Smooth muscle cell (in vitro differentiated cells): ENCODE data around the gene PEAK3. TPM values are rescaled to one million over a fixed set of nuclear protein-coding genes. Genes with fewer than 3 reads are reported as not detected.

Experiments used
- DNase-seq: peaks from one replicate; lab custom pipeline; 2025; ENCODE audit not compliant: unreplicated experiment; lab: John Stamatoyannopoulos, UW
- H2AFZ ChIP-seq: fragments of 200-600 bp; sonication (generic); 2 replicates; pipeline ENCODE4 v1.6.0; 2016; ENCODE audit warnings: antibody characterized with exemption, low read depth, mild to moderate bottlenecking
- H3F3A ChIP-seq: fragments of 200-600 bp; sonication (generic); 2 replicates; pipeline ENCODE4 v1.6.0; 2017; ENCODE audit warnings: antibody characterized with exemption, low read depth
- H3K27ac ChIP-seq: fragments of 200-600 bp; sonication (generic); 2 replicates; pipeline ENCODE4 v1.5.1; 2016; ENCODE audit warnings: low read depth, mild to moderate bottlenecking
- H3K27me3 ChIP-seq: fragments of 200-600 bp; sonication (generic); 2 replicates; pipeline ENCODE4 v1.6.1; 2016; ENCODE audit warnings: low read depth, mild to moderate bottlenecking
- H3K36me3 ChIP-seq: fragments of 200-600 bp; sonication (generic); 2 replicates; pipeline ENCODE4 v1.5.1; 2016; ENCODE audit warnings: low read depth
- H3K4me1 ChIP-seq: fragments of 200-600 bp; sonication (generic); 2 replicates; pipeline ENCODE4 v1.5.1; 2016; ENCODE audit warnings: low read depth
- H3K4me2 ChIP-seq: fragments of 200-600 bp; sonication (generic); 2 replicates; pipeline ENCODE4 v1.6.0; 2016; ENCODE audit warnings: mild to moderate bottlenecking
- H3K4me3 ChIP-seq: fragments of 200-600 bp; sonication (generic); 2 replicates; pipeline ENCODE4 v1.5.1; 2016; ENCODE audit warnings: mild to moderate bottlenecking
- H3K79me2 ChIP-seq: fragments of 200-600 bp; sonication (generic); 2 replicates; pipeline ENCODE4 v1.6.0; 2016; ENCODE audit warnings: low read depth, mild to moderate bottlenecking
- H3K9ac ChIP-seq: fragments of 200-600 bp; sonication (generic); 2 replicates; pipeline ENCODE4 v1.6.0; 2016; ENCODE audit warnings: low read depth
- H3K9me3 ChIP-seq: fragments of 200-600 bp; sonication (generic); replicated peaks from 2 replicates; pipeline ENCODE4 v1.5.1; 2016; ENCODE audit warnings: low read depth
- H4K20me1 ChIP-seq: fragments of 200-600 bp; sonication (generic); 2 replicates; pipeline ENCODE4 v1.6.0; 2016; ENCODE audit warnings: low read depth
- CTCF ChIP-seq: fragments of 200-600 bp; sonication (generic); IDR thresholded peaks from 2 replicates; pipeline ENCODE4 v1.5.1; 2017; ENCODE audit warnings: borderline replicate concordance, mild to moderate bottlenecking, antibody characterized with exemption; ENCODE audit not compliant: insufficient read depth, poor library complexity, severe bottlenecking
- WGBS: methylation state at CpG from one replicate; pipeline ENCODE4 v1.1.7; 2016; ENCODE audit warnings: low lambda C conversion rate; 5-methylcytosine and 5-hydroxymethylcytosine counted together
- polyA plus RNA-seq: library from polyadenylated mRNA; unstranded; fragments of >200 nt; fragmentation: Nextera tagmentation; extraction: Ambion mirVana; gene quantifications from 2 replicates; pipeline ENCODE4 v1.2.1, GENCODE V29; 2016
- total RNA-seq: library from RNA; depleted of rRNA; stranded (reverse); fragments of >200 nt; gene quantifications from 2 replicates; pipeline ENCODE4 v1.2.3, GENCODE V29; 2014

The PEAK3 gene
- total and polyA plus RNA-seq, 2 experiments from 2014 or later = 0.71 TPM; not detected in 1

- no peak overlapping the region for H3K27ac ChIP-seq
- H3F3A ChIP-seq = no peaks in the 10 kb centered on the region
- H4K20me1 ChIP-seq = peaks cover 31% of the 10 kb centered on the region
- no peaks in the 10 kb centered on the region for H3K79me2 ChIP-seq
- no peaks in the 10 kb centered on the region for H3K36me3 ChIP-seq
- 92% methylated on average over 68 of the region's 74 CpGs for WGBS
- no peak overlapping the region for H2AFZ ChIP-seq
- no peak overlapping the region for H3K4me2 ChIP-seq
- no peaks in the 10 kb centered on the region for H3K9me3 ChIP-seq
- no peak for DNase-seq
- H3K4me1 ChIP-seq = peaks cover 7% of the 10 kb centered on the region
- H3K4me3 ChIP-seq = no peak overlapping the region
- no peak for TF ChIP-seq CTCF
- H3K27me3 ChIP-seq = peaks cover 22% of the 10 kb centered on the region
- H3K9ac ChIP-seq = no peak overlapping the region
These were observed 29.7 kb downstream of the PEAK3 start for GRCh38 chr19:2252055-2252796.

- H2AFZ ChIP-seq = no peak overlapping the region
- TF ChIP-seq CTCF = no peak
- H3K27ac ChIP-seq = no peak overlapping the region
- H3K9me3 ChIP-seq = no peaks in the 10 kb centered on the region
- no peak overlapping the region for H3K4me2 ChIP-seq
- H3K79me2 ChIP-seq = no peaks in the 10 kb centered on the region
- DNase-seq = no peak
- no peaks in the 10 kb centered on the region for H3K36me3 ChIP-seq
- H3K4me1 ChIP-seq = peaks cover 7% of the 10 kb centered on the region
- 99% methylated on average over 99 of the region's 125 CpGs for WGBS
- H3K4me3 ChIP-seq = no peak overlapping the region
- H3K27me3 ChIP-seq = peaks cover 22% of the 10 kb centered on the region
- H3K9ac ChIP-seq = no peak overlapping the region
- peaks cover 40% of the 10 kb centered on the region for H4K20me1 ChIP-seq
- no peaks in the 10 kb centered on the region for H3F3A ChIP-seq
These were observed 30.6 kb downstream of the PEAK3 start for GRCh38 chr19:2251106-2252054.

- no peaks in the 10 kb centered on the region for H3K36me3 ChIP-seq
- TF ChIP-seq CTCF = no peak
- H3K27me3 ChIP-seq = peaks cover 22% of the 10 kb centered on the region
- peaks cover 46% of the 10 kb centered on the region for H4K20me1 ChIP-seq
- WGBS = 97% methylated on average over 29 of the region's 40 CpGs
- H3K79me2 ChIP-seq = no peaks in the 10 kb centered on the region
- H3K4me2 ChIP-seq = no peak overlapping the region
- H3K4me3 ChIP-seq = no peak overlapping the region
- H3K9ac ChIP-seq = no peak overlapping the region
- peaks cover 7% of the 10 kb centered on the region for H3K4me1 ChIP-seq
- H2AFZ ChIP-seq = no peak overlapping the region
- no peak for DNase-seq
- no peaks in the 10 kb centered on the region for H3K9me3 ChIP-seq
- H3K27ac ChIP-seq = no peak overlapping the region
- no peaks in the 10 kb centered on the region for H3F3A ChIP-seq
These were observed 31.2 kb downstream of the PEAK3 start for GRCh38 chr19:2250766-2251105.
